K562 (cell line): ENCODE measurements around the gene GFRA1. TPM values are rescaled to one million over a fixed set of nuclear protein-coding genes. Genes with fewer than 3 reads are reported as not detected.

Experiments
- ATAC-seq: fragments of 200-7000 bp; cut with Tn5 transposase; 3 replicates; pipeline ENCODE4 v1.9.1; 2020; ENCODE audit warnings: moderate library complexity
- BruUV-seq: library from RNA; stranded (reverse); fragments of 400-500 nt; replicated peaks from 2 replicates; lab custom pipeline; 2021; lab: Mats Ljungman, UMichigan
- CTCF ChIA-PET: fragments of 300-600 bp; formaldehyde crosslinking; extraction: SDS; loops from one replicate; lab custom pipeline; 2021; ENCODE audit warnings: low intra/inter-chr PET ratio; lab: Yijun Ruan, JAX
- POLR2A ChIA-PET: fragments of 300-600, 350-650 bp; sonication (Branson Sonifier 250); formaldehyde crosslinking; extraction: SDS; loops from one replicate; lab custom pipeline; 2021; ENCODE audit warnings: antibody characterized with exemption, inconsistent platforms; lab: Yijun Ruan, JAX
- DNase-seq, 4 experiments: peaks; one replicate each; pipeline versions ENCODE4 v3.0.0 to v3.0.0-alpha.2; 2011 to 2018; ENCODE audit warnings: low spot score in 3 of 4, mixed read lengths in 3 of 4; ENCODE audit errors: extremely low read depth in 1 of 4
- FAIRE-seq: peaks from 2 replicates; lab custom pipeline; 2011; peaks lifted over from hg19 to GRCh38; lab: Jason Lieb, UNC
- H2AFZ ChIP-seq: 2 replicates; pipeline ENCODE4 v1.6.0; 2011; ENCODE audit warnings: low read depth, low read length, control low read depth, inconsistent platforms
- H3K27ac ChIP-seq: fragments of 200-600 bp; 3 replicates; pipeline ENCODE4 v1.8.0; 2011; ENCODE audit warnings: low read depth, mild to moderate bottlenecking, control low read depth, inconsistent platforms, low read length, moderate library complexity, mixed read lengths; ENCODE audit errors: extremely low read depth
- H3K27me3 ChIP-seq, 2 experiments: fragments of 300-600 bp in 1 of 2; 2 replicates in 1 of 2; 3 replicates in 1 of 2; pipeline versions ENCODE4 v1.6.0 to v1.8.0; 2011; ENCODE audit warnings: inconsistent platforms in 2 of 2, low read length in 2 of 2, mild to moderate bottlenecking in 1 of 2, mixed read lengths in 1 of 2, moderate library complexity in 1 of 2; ENCODE audit not compliant: control insufficient read depth in 2 of 2, insufficient read depth in 2 of 2
- H3K36me3 ChIP-seq: fragments of 300-600 bp; 3 replicates; pipeline ENCODE4 v1.8.0; 2011; ENCODE audit warnings: mild to moderate bottlenecking, low read length, inconsistent platforms; ENCODE audit not compliant: control insufficient read depth, insufficient read depth
- H3K4me1 ChIP-seq, 2 experiments: fragments of 200-600 bp in 1 of 2; replicated peaks in 1 of 2; 2 replicates in 1 of 2; 3 replicates in 1 of 2; pipeline versions ENCODE4 v1.5.1 to v1.8.0; 2011; ENCODE audit warnings: inconsistent platforms in 2 of 2, low read length in 2 of 2, mild to moderate bottlenecking in 1 of 2, mixed read lengths in 1 of 2, moderate library complexity in 1 of 2; ENCODE audit not compliant: control insufficient read depth in 2 of 2, insufficient read depth in 2 of 2
- H3K4me2 ChIP-seq: 2 replicates; pipeline ENCODE4 v1.6.1; 2011; ENCODE audit warnings: low read length, control low read depth, inconsistent platforms, mixed read lengths; ENCODE audit not compliant: insufficient read depth
- H3K4me3 ChIP-seq: fragments of 200-600 bp; sonication (generic), shearing (Covaris generic); 2 replicates; pipeline ENCODE4 v1.5.1; 2016; ENCODE audit warnings: control low read depth, inconsistent platforms
- H3K79me2 ChIP-seq: fragments of 200-600 bp; 3 replicates; pipeline ENCODE4 v1.8.0; 2011; ENCODE audit warnings: low read length, inconsistent platforms; ENCODE audit not compliant: control insufficient read depth, insufficient read depth
- H3K9ac ChIP-seq, 2 experiments: 2 replicates each; pipeline versions ENCODE4 v1.6.0 to v1.6.1; 2011; ENCODE audit warnings: low read depth in 2 of 2, low read length in 2 of 2, control low read depth in 1 of 2, inconsistent platforms in 1 of 2, mild to moderate bottlenecking in 1 of 2, mixed read lengths in 1 of 2; ENCODE audit not compliant: insufficient read depth in 1 of 2
- H3K9me1 ChIP-seq: one replicate; pipeline ENCODE4 v1.6.0; 2011; ENCODE audit warnings: inconsistent platforms, mild to moderate bottlenecking, low read length, moderate library complexity; ENCODE audit not compliant: control insufficient read depth, insufficient read depth
- H3K9me3 ChIP-seq: replicated peaks from 2 replicates; pipeline ENCODE4 v1.5.1; 2011; ENCODE audit warnings: low read depth, low read length, inconsistent platforms; ENCODE audit not compliant: control insufficient read depth, insufficient read depth
- H4K20me1 ChIP-seq: replicated peaks from 2 replicates; pipeline ENCODE4 v1.6.1; 2011; ENCODE audit warnings: low read length, inconsistent platforms, mixed read lengths; ENCODE audit not compliant: control insufficient read depth, insufficient read depth
- BRF2 ChIP-seq: IDR thresholded peaks from 3 replicates; pipeline ENCODE4 v1.6.1; 2011; ENCODE audit warnings: borderline replicate concordance, mild to moderate bottlenecking; ENCODE audit not compliant: insufficient read length, insufficient read depth
- PCBP1 ChIP-seq: fragments of 200-400 bp; formaldehyde crosslinking; IDR thresholded peaks from 2 replicates; pipeline ENCODE4 v1.6.1; 2018; ENCODE audit warnings: mild to moderate bottlenecking, low read depth, low read length; ENCODE audit not compliant: poor library complexity, severe bottlenecking
- PRPF4 ChIP-seq: fragments of 200-400 bp; formaldehyde crosslinking; IDR thresholded peaks from one replicate; pipeline ENCODE4 v1.6.1; 2017; ENCODE audit warnings: low read length, low read depth, mild to moderate bottlenecking; ENCODE audit not compliant: insufficient read depth, poor library complexity, severe bottlenecking
- RAD21 ChIP-seq, 2 experiments: fragments of 250-450 bp in 1 of 2; fragments of 450-650 bp in 1 of 2; sonication (Bioruptor Pico) in 1 of 2; formaldehyde crosslinking in 1 of 2; IDR thresholded peaks in 1 of 2; conservative IDR thresholded peaks in 1 of 2; 2 replicates each; pipeline versions ENCODE4 v1.4.0 to v1.8.0; 2020 to 2022; ENCODE audit warnings: mild to moderate bottlenecking in 2 of 2, moderate library complexity in 1 of 2
- ZKSCAN3 ChIP-seq: fragments of 250-450 bp; sonication (Bioruptor Pico); IDR thresholded peaks from 2 replicates; pipeline ENCODE4 v1.4.0; 2020
- WGBS: fragments of 100-300 bp; shearing (Covaris generic); methylation state at CpG from one replicate; pipeline ENCODE4 v1.1.6; 2016; ENCODE audit warnings: low coverage, mixed read lengths; ENCODE audit not compliant: insufficient coverage; ENCODE audit errors: missing lambda C conversion rate; 5-methylcytosine and 5-hydroxymethylcytosine counted together
- in situ Hi-C: fragments of 300-500 bp; cut with MboI; formaldehyde crosslinking; loops from 4 replicates; pipeline ENCODE4 v1.15.0; 2018; ENCODE audit warnings: inconsistent platforms, mixed read lengths
- intact Hi-C: fragments of 100-400 bp; cut with micrococcal nuclease; formaldehyde crosslinking; loops from 2 replicates; pipeline ENCODE4 v1.14.2; 2022
- polyA plus RNA-seq, 8 experiments: library from polyadenylated mRNA; depleted of rRNA in 4 of 8; stranded (reverse) in 5 of 8; unstranded in 3 of 8; fragments of >200 nt; fragmentation: Nextera tagmentation in 2 of 8; fragmentation: Illumina TruSeq in 1 of 8; extraction: Ambion mirVana in 2 of 8; extraction: Trizol in 1 of 8; gene quantifications; 2 replicates each; pipeline versions ENCODE4 v1.2.1 to v1.2.3, GENCODE V29; 2011 to 2014; ENCODE audit warnings: inconsistent platforms in 1 of 8, missing spikeins in 1 of 8
- total RNA-seq, 7 experiments: library from RNA; depleted of rRNA in 6 of 7; stranded (reverse); fragments of >200 nt in 6 of 7; fragmentation: Illumina TruSeq in 2 of 7; extraction: Trizol in 2 of 7; gene quantifications; 2 replicates each; pipeline versions ENCODE4 v1.2.1 to v1.2.3, GENCODE V29; 2011 to 2021; ENCODE audit warnings: low replicate concordance in 1 of 7

Gene GFRA1
- total and polyA plus RNA-seq, 9 of the 15 experiments (the other 6 are each of a cell fraction or from before 2014, with no cell fraction given): 0.04 TPM; not detected in 8

GRCh38 chr10:116255886-116256751, 16.9 kb downstream of the GFRA1 start:
- TF ChIP-seq BRF2 (no peak), RAD21 (CRISPR knock-in tag; conservative IDR thresholded peaks at IDR 0.05 in 1 of 2, IDR thresholded peaks at IDR 0.05 in 1 of 2) (no peak), ZKSCAN3 (CRISPR knock-in tag) (no peak), PRPF4 (no peak), PCBP1 (no peak)
- POLR2A ChIA-PET: no interaction called here
- Histone ChIP-seq H3K4me1 (no peaks in the 10 kb centered on the region), H3K79me2 (no peaks in the 10 kb centered on the region), H4K20me1 (no peaks in the 10 kb centered on the region), H3K4me3 (no peak overlapping the region), H3K27me3 (no peaks in the 10 kb centered on the region), H3K9ac (no peak overlapping the region), H3K4me2 (no peak overlapping the region), H3K36me3 (no peaks in the 10 kb centered on the region), H3K9me1 (no peaks in the 10 kb centered on the region), H3K27ac (no peak overlapping the region), H3K9me3 (no peaks in the 10 kb centered on the region), H2AFZ (no peak overlapping the region)
- intact Hi-C loops (no loop called here), in situ Hi-C loops (no loop called here)
- BruUV-seq: no TSS peak
- WGBS: 0% methylated on average over 10 of the region's 12 CpGs
- DNase-seq (no peak), ATAC-seq (no peak), FAIRE-seq (no peak)
- CTCF ChIA-PET: no interaction called here
